HEK293 (cell line): ENCODE measurements around the gene SP3.

Experiments
- GLI4 ChIP-seq: fragments of 450-650 bp; formaldehyde crosslinking; IDR thresholded peaks from 2 replicates; pipeline ENCODE4 v1.5.1; 2016; ENCODE audit warnings: missing biosample characterization, missing genetic modification characterization
- GLIS2 ChIP-seq: fragments of 450-650 bp; formaldehyde crosslinking; IDR thresholded peaks from 2 replicates; pipeline ENCODE4 v1.5.1; 2016; ENCODE audit warnings: missing biosample characterization, missing genetic modification characterization
- KLF1 ChIP-seq: fragments of 450-650 bp; formaldehyde crosslinking; IDR thresholded peaks from 2 replicates; pipeline ENCODE4 v1.5.1; 2016; ENCODE audit warnings: missing biosample characterization, missing genetic modification characterization
- OVOL3 ChIP-seq: fragments of 450-650 bp; formaldehyde crosslinking; IDR thresholded peaks from 2 replicates; pipeline ENCODE4 v1.5.1; 2016; ENCODE audit warnings: missing biosample characterization, missing genetic modification characterization
- PRDM1 ChIP-seq: fragments of 450-650 bp; formaldehyde crosslinking; IDR thresholded peaks from 2 replicates; pipeline ENCODE4; 2016; ENCODE audit warnings: missing biosample characterization, missing genetic modification characterization
- WT1 ChIP-seq: fragments of 450-650 bp; formaldehyde crosslinking; IDR thresholded peaks from 2 replicates; pipeline ENCODE4 v1.5.1; 2016; ENCODE audit warnings: missing biosample characterization, missing genetic modification characterization
- ZBTB17 ChIP-seq: fragments of 450-650 bp; formaldehyde crosslinking; IDR thresholded peaks from 2 replicates; pipeline ENCODE4 v1.5.1; 2016; ENCODE audit warnings: missing biosample characterization, missing genetic modification characterization
- ZBTB7A ChIP-seq: fragments of 450-650 bp; formaldehyde crosslinking; IDR thresholded peaks from 2 replicates; pipeline ENCODE4 v1.5.1; 2016; ENCODE audit warnings: low read depth, missing biosample characterization, missing genetic modification characterization
- ZNF10 ChIP-seq: fragments of 450-650 bp; formaldehyde crosslinking; IDR thresholded peaks from 2 replicates; pipeline ENCODE4 v1.5.1; 2017; ENCODE audit warnings: missing biosample characterization, missing genetic modification characterization
- ZNF112 ChIP-seq: fragments of 450-650 bp; formaldehyde crosslinking; IDR thresholded peaks from 2 replicates; pipeline ENCODE4 v1.5.0; 2017; ENCODE audit warnings: missing biosample characterization, missing genetic modification characterization
- ZNF133 ChIP-seq: fragments of 450-650 bp; formaldehyde crosslinking; IDR thresholded peaks from 2 replicates; pipeline ENCODE4 v1.5.1; 2016; ENCODE audit warnings: missing biosample characterization, missing genetic modification characterization
- ZNF2 ChIP-seq: fragments of 450-650 bp; formaldehyde crosslinking; IDR thresholded peaks from 2 replicates; pipeline ENCODE4 v1.5.1; 2016; ENCODE audit warnings: missing biosample characterization, missing genetic modification characterization
- ZNF350 ChIP-seq: fragments of 450-650 bp; formaldehyde crosslinking; IDR thresholded peaks from 2 replicates; pipeline ENCODE4 v1.5.0; 2017; ENCODE audit warnings: missing biosample characterization, mild to moderate bottlenecking, missing genetic modification characterization
- ZNF354C ChIP-seq: fragments of 450-650 bp; formaldehyde crosslinking; IDR thresholded peaks from 2 replicates; pipeline ENCODE4 v1.5.1; 2016; ENCODE audit warnings: missing biosample characterization, missing genetic modification characterization, low read depth, borderline replicate concordance
- ZNF48 ChIP-seq: fragments of 450-650 bp; formaldehyde crosslinking; IDR thresholded peaks from 2 replicates; pipeline ENCODE4 v1.5.1; 2016; ENCODE audit warnings: missing biosample characterization, missing genetic modification characterization
- ZNF501 ChIP-seq: fragments of 450-650 bp; formaldehyde crosslinking; IDR thresholded peaks from 2 replicates; pipeline ENCODE4 v1.5.1; 2016; ENCODE audit warnings: missing biosample characterization, missing genetic modification characterization
- ZNF549 ChIP-seq: fragments of 450-650 bp; IDR thresholded peaks from 2 replicates; pipeline ENCODE4 v1.5.1; 2018; ENCODE audit warnings: missing biosample characterization, missing genetic modification characterization, mild to moderate bottlenecking, inconsistent platforms, moderate library complexity
- ZNF623 ChIP-seq: fragments of 450-650 bp; formaldehyde crosslinking; IDR thresholded peaks from 2 replicates; pipeline ENCODE4 v1.5.1; 2016; ENCODE audit warnings: missing biosample characterization, missing genetic modification characterization
- ZNF654 ChIP-seq: fragments of 450-650 bp; formaldehyde crosslinking; IDR thresholded peaks from 2 replicates; pipeline ENCODE4 v1.5.1; 2016; ENCODE audit warnings: low read depth, missing biosample characterization, missing genetic modification characterization
- ZNF670 ChIP-seq: fragments of 450-650 bp; formaldehyde crosslinking; IDR thresholded peaks from 2 replicates; pipeline ENCODE4 v1.5.1; 2016; ENCODE audit warnings: missing biosample characterization, missing genetic modification characterization, low read depth
- ZNF776 ChIP-seq: fragments of 450-650 bp; formaldehyde crosslinking; IDR thresholded peaks from 2 replicates; pipeline ENCODE4 v1.5.0; 2017; ENCODE audit warnings: missing biosample characterization, missing genetic modification characterization, borderline replicate concordance
- ZNF843 ChIP-seq: fragments of 450-650 bp; formaldehyde crosslinking; IDR thresholded peaks from 2 replicates; pipeline ENCODE4 v1.5.1; 2016; ENCODE audit warnings: missing biosample characterization, missing genetic modification characterization
- ZSCAN30 ChIP-seq: fragments of 450-650 bp; IDR thresholded peaks from 2 replicates; pipeline ENCODE4 v1.5.1; 2018; ENCODE audit warnings: missing biosample characterization, mild to moderate bottlenecking, missing genetic modification characterization, moderate library complexity
- TF ChIP-seq, protein P1 (sequence below): fragments of 450-650 bp; formaldehyde crosslinking; IDR thresholded peaks from 2 replicates; pipeline ENCODE4 v1.5.1; 2016; ENCODE audit warnings: missing biosample characterization, missing genetic modification characterization
- TF ChIP-seq, protein P2 (sequence below): fragments of 450-650 bp; formaldehyde crosslinking; IDR thresholded peaks from 2 replicates; pipeline ENCODE4 v1.5.1; 2017; ENCODE audit warnings: missing biosample characterization, missing genetic modification characterization
- TF ChIP-seq, protein P3 (sequence below): fragments of 450-650 bp; formaldehyde crosslinking; IDR thresholded peaks from 2 replicates; pipeline ENCODE4 v1.5.1; 2017; ENCODE audit warnings: missing biosample characterization, missing genetic modification characterization
- TF ChIP-seq, protein P4 (sequence below): fragments of 450-650 bp; formaldehyde crosslinking; IDR thresholded peaks from 2 replicates; pipeline ENCODE4 v1.5.1; 2016; ENCODE audit warnings: missing biosample characterization, missing genetic modification characterization
- TF ChIP-seq, protein P5 (sequence below): fragments of 450-650 bp; formaldehyde crosslinking; IDR thresholded peaks from 2 replicates; pipeline ENCODE4 v1.5.1; 2016; ENCODE audit warnings: missing biosample characterization, missing genetic modification characterization
- TF ChIP-seq, protein P6 (sequence below): fragments of 450-650 bp; formaldehyde crosslinking; IDR thresholded peaks from 2 replicates; pipeline ENCODE4 v1.5.1; 2017; ENCODE audit warnings: missing biosample characterization, mild to moderate bottlenecking, missing genetic modification characterization, moderate library complexity
- TF ChIP-seq, protein P7 (sequence below): fragments of 450-650 bp; formaldehyde crosslinking; IDR thresholded peaks from 2 replicates; pipeline ENCODE4 v1.5.1; 2016; ENCODE audit warnings: missing biosample characterization, missing genetic modification characterization

Gene SP3

DNA sequence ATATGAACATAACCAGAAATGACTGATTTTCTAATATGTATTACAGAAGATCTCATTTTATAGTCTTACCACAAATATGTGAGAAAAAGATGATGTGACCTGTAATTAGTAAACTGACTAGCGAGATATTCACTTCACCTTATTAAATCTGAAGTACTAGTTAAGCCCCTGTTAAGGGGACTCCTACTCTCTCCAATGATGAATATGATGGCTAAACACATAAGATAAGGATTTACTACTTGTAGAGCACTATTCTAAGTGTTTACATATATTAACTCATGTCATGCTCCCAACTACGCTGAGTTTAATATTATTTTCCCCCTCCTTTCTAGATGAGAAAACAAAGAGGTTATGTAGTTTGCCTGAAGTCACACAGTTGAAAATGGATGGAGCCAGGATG is 40.9 kb downstream of the SP3 start (continued):
- TF ChIP-seq, protein P1, sequence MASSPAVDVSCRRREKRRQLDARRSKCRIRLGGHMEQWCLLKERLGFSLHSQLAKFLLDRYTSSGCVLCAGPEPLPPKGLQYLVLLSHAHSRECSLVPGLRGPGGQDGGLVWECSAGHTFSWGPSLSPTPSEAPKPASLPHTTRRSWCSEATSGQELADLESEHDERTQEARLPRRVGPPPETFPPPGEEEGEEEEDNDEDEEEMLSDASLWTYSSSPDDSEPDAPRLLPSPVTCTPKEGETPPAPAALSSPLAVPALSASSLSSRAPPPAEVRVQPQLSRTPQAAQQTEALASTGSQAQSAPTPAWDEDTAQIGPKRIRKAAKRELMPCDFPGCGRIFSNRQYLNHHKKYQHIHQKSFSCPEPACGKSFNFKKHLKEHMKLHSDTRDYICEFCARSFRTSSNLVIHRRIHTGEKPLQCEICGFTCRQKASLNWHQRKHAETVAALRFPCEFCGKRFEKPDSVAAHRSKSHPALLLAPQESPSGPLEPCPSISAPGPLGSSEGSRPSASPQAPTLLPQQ = no peak
- TF ChIP-seq ZBTB7A (tag by site-specific recombination) = no peak
- no peak for TF ChIP-seq ZNF776 (tag by site-specific recombination)
- no peak for TF ChIP-seq ZNF2 (tag by site-specific recombination)
- TF ChIP-seq, protein P2, sequence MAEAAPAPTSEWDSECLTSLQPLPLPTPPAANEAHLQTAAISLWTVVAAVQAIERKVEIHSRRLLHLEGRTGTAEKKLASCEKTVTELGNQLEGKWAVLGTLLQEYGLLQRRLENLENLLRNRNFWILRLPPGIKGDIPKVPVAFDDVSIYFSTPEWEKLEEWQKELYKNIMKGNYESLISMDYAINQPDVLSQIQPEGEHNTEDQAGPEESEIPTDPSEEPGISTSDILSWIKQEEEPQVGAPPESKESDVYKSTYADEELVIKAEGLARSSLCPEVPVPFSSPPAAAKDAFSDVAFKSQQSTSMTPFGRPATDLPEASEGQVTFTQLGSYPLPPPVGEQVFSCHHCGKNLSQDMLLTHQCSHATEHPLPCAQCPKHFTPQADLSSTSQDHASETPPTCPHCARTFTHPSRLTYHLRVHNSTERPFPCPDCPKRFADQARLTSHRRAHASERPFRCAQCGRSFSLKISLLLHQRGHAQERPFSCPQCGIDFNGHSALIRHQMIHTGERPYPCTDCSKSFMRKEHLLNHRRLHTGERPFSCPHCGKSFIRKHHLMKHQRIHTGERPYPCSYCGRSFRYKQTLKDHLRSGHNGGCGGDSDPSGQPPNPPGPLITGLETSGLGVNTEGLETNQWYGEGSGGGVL = no peak
- TF ChIP-seq ZNF623 (tag by site-specific recombination) = no peak
- no peak for TF ChIP-seq KLF1
- TF ChIP-seq GLI4 = no peak
- TF ChIP-seq ZNF10 = peak; percentile 21; the same call in 1 of the 2 replicates
- TF ChIP-seq, protein P3, sequence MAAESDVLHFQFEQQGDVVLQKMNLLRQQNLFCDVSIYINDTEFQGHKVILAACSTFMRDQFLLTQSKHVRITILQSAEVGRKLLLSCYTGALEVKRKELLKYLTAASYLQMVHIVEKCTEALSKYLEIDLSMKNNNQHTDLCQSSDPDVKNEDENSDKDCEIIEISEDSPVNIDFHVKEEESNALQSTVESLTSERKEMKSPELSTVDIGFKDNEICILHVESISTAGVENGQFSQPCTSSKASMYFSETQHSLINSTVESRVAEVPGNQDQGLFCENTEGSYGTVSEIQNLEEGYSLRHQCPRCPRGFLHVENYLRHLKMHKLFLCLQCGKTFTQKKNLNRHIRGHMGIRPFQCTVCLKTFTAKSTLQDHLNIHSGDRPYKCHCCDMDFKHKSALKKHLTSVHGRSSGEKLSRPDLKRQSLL (tag by site-specific recombination) = no peak
- no peak for TF ChIP-seq PRDM1 (tag by site-specific recombination)
- no peak for TF ChIP-seq ZNF654
- TF ChIP-seq OVOL3 (tag by site-specific recombination) = no peak
- TF ChIP-seq, protein P4, sequence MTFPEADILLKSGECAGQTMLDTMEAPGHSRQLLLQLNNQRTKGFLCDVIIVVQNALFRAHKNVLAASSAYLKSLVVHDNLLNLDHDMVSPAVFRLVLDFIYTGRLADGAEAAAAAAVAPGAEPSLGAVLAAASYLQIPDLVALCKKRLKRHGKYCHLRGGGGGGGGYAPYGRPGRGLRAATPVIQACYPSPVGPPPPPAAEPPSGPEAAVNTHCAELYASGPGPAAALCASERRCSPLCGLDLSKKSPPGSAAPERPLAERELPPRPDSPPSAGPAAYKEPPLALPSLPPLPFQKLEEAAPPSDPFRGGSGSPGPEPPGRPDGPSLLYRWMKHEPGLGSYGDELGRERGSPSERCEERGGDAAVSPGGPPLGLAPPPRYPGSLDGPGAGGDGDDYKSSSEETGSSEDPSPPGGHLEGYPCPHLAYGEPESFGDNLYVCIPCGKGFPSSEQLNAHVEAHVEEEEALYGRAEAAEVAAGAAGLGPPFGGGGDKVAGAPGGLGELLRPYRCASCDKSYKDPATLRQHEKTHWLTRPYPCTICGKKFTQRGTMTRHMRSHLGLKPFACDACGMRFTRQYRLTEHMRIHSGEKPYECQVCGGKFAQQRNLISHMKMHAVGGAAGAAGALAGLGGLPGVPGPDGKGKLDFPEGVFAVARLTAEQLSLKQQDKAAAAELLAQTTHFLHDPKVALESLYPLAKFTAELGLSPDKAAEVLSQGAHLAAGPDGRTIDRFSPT (tag by site-specific recombination) = peak; percentile 55; the same call in 1 of the 2 replicates
- TF ChIP-seq, protein P5, sequence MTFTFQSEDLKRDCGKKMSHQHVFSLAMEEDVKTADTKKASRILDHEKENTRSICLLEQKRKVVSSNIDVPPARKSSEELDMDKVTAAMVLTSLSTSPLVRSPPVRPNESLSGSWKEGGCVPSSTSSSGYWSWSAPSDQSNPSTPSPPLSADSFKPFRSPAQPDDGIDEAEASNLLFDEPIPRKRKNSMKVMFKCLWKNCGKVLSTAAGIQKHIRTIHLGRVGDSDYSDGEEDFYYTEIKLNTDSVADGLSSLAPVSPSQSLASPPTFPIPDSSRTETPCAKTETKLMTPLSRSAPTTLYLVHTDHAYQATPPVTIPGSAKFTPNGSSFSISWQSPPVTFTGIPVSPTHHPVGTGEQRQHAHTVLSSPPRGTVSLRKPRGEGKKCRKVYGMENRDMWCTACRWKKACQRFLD (tag by site-specific recombination) = no peak
- TF ChIP-seq ZNF350 = no peak
- TF ChIP-seq ZNF133 (tag by site-specific recombination) = no peak
- TF ChIP-seq ZNF670 (tag by site-specific recombination) = no peak
- no peak for TF ChIP-seq ZNF112 (tag by site-specific recombination)
- TF ChIP-seq ZNF48 (tag by site-specific recombination) = no peak
- no peak for TF ChIP-seq ZNF501 (tag by site-specific recombination)
- TF ChIP-seq, protein P6, sequence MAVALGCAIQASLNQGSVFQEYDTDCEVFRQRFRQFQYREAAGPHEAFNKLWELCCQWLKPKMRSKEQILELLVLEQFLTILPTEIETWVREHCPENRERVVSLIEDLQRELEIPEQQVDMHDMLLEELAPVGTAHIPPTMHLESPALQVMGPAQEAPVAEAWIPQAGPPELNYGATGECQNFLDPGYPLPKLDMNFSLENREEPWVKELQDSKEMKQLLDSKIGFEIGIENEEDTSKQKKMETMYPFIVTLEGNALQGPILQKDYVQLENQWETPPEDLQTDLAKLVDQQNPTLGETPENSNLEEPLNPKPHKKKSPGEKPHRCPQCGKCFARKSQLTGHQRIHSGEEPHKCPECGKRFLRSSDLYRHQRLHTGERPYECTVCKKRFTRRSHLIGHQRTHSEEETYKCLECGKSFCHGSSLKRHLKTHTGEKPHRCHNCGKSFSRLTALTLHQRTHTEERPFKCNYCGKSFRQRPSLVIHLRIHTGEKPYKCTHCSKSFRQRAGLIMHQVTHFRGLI (tag by site-specific recombination) = no peak
- TF ChIP-seq GLIS2 (tag by site-specific recombination) = no peak
- TF ChIP-seq ZBTB17 (tag by site-specific recombination) = no peak
- TF ChIP-seq ZNF354C = no peak
- peak; percentile 65; the same call in 1 of the 2 replicates for TF ChIP-seq WT1 (tag by site-specific recombination)
- no peak for TF ChIP-seq ZSCAN30
- TF ChIP-seq ZNF549 (tag by site-specific recombination) = no peak
- 0 out of 2 replicates have a peak, but pooled peaks have one; percentile 40 for TF ChIP-seq ZNF843 (tag by site-specific recombination)
- TF ChIP-seq, protein P7, sequence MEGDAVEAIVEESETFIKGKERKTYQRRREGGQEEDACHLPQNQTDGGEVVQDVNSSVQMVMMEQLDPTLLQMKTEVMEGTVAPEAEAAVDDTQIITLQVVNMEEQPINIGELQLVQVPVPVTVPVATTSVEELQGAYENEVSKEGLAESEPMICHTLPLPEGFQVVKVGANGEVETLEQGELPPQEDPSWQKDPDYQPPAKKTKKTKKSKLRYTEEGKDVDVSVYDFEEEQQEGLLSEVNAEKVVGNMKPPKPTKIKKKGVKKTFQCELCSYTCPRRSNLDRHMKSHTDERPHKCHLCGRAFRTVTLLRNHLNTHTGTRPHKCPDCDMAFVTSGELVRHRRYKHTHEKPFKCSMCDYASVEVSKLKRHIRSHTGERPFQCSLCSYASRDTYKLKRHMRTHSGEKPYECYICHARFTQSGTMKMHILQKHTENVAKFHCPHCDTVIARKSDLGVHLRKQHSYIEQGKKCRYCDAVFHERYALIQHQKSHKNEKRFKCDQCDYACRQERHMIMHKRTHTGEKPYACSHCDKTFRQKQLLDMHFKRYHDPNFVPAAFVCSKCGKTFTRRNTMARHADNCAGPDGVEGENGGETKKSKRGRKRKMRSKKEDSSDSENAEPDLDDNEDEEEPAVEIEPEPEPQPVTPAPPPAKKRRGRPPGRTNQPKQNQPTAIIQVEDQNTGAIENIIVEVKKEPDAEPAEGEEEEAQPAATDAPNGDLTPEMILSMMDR (tag by site-specific recombination) = no peak
